ENCODE results near the gene POU2F3.
A peak's percentile ranks its signal among the peaks of the same experiment; 100 is the strongest.
"Not testable (repeated sequence)": the region's sequence is repeated elsewhere in the genome, so short reads cannot be mapped to it uniquely, and the experiment has no call there.

Gene POU2F3

DNA sequence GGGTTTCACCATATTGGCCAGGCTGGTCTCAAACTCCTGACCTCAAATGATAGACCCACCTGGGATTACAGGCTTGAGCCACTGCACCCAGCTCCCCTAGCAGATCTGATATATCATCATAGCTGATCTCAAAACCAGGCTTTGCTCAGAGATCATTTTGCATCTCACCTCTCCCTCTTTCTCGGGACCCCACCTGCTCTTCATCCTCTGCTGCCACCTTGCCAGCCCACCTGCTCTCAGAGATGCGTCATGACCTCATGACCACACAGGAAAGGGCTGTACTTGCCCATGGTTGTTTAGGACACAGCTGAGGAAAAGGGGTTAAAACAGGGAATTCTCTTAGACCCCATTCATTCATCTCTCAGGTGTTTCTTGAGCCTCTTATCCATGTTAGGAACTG, 27.4 kb downstream of the POU2F3 start:
- H3K9me3 ChIP-seq (ENCODE audit: control insufficient read depth, low read length): no peaks in the 10 kb centered on the region
- 92 to 93% methylated on average over 2 of the region's 2 CpGs for WGBS, 2 experiments (ENCODE audit: insufficient coverage in 2 of 2)
- H3K4me1 ChIP-seq (ENCODE audit: control insufficient read depth, insufficient read depth, low read length, poor library complexity, severe bottlenecking): no peaks in the 10 kb centered on the region
- H3K4me3 ChIP-seq (ENCODE audit: extremely low read depth, insufficient read depth, low read length, poor library complexity, severe bottlenecking): no peak overlapping the region
- H3K27ac ChIP-seq (ENCODE audit: low read depth, low read length, severe bottlenecking): no peak overlapping the region
- no peaks in the 10 kb centered on the region for H3K36me3 ChIP-seq (ENCODE audit: control insufficient read depth, insufficient read depth, low read length)

DNA sequence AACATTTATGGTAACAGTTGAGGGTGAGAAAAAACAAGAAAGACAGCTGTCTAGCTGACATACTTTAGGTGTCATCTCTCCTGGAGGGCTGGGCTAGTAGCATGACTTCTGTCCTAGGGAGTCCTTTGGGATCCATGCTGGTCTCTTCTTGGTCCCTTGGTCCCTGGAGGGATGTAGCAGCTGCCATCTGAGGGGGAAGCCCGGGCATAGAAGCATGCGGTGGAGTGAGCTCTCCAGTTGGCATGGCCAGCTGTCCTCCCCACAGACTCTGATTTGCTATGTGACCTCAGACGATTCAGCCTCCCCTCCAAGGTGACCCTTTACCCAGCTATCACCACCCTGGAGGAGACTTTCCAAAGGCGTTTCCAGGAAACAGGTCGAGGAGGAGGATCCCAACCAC, 28.7 kb downstream of the POU2F3 start:
- Histone ChIP-seq H3K36me3 (ENCODE audit: control insufficient read depth, insufficient read depth, low read length) (no peaks in the 10 kb centered on the region), H3K4me3 (ENCODE audit: extremely low read depth, insufficient read depth, low read length, poor library complexity, severe bottlenecking) (no peak overlapping the region), H3K4me1 (ENCODE audit: control insufficient read depth, insufficient read depth, low read length, poor library complexity, severe bottlenecking) (peaks cover 4% of the 10 kb centered on the region), H3K27ac (ENCODE audit: low read depth, low read length, severe bottlenecking) (no peak overlapping the region), H3K9me3 (ENCODE audit: control insufficient read depth, low read length) (no peaks in the 10 kb centered on the region)
- 83 to 93% methylated on average over 3 to 5 of the region's 5 CpGs for WGBS, 2 experiments (ENCODE audit: insufficient coverage in 2 of 2)

DNA sequence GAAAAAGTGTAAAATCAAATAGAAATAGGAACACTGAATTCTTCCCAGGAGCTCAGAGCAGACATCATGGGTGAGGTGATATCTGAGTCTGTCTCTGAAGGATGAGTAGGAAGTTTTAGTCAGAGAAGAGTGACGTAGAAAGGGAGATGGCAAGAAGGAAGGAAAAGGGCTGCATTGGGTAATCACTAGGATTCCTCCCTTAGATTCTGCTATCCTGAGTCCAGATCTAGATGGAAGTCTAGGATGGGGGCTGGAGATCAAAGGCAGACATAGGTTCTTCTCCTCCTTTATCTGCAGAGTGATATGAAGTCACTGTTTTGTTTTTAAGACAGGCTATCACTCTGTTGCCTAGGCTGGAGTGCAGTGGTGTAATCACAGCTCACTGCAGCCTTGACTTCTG, 30.4 kb downstream of the POU2F3 start:
- H3K27ac ChIP-seq (ENCODE audit: low read depth, low read length, severe bottlenecking): no peak overlapping the region
- H3K4me3 ChIP-seq (ENCODE audit: extremely low read depth, insufficient read depth, low read length, poor library complexity, severe bottlenecking): no peak overlapping the region
- H3K9me3 ChIP-seq (ENCODE audit: control insufficient read depth, low read length): no peaks in the 10 kb centered on the region
- WGBS, 2 experiments (ENCODE audit: insufficient coverage in 2 of 2): 78 to 86% methylated on average over 1 of the region's 1 CpG
- peaks cover 4% of the 10 kb centered on the region for H3K4me1 ChIP-seq (ENCODE audit: control insufficient read depth, insufficient read depth, low read length, poor library complexity, severe bottlenecking)
- no peaks in the 10 kb centered on the region for H3K36me3 ChIP-seq (ENCODE audit: control insufficient read depth, insufficient read depth, low read length)

DNA sequence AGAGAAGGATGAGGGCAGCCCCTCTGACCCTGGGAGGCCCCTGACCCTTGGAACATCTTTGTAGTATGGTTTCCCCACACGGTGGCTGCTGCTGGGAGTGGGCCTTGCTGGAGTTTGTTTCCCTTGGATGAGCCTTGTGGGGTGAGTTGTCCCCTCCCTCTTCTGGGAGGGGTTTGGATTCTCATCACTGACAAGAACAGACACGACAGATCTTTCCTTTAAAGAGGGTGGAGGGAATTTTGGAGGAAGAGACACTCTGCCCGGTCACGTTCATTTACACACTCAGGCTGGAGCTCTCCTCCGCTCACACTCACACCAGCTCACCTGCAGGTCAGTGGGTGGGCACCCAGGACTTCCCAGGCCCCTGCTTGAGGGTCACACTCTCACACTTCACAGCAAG, 31.7 kb downstream of the POU2F3 start:
- Histone ChIP-seq H3K36me3 (ENCODE audit: control insufficient read depth, insufficient read depth, low read length) (no peaks in the 10 kb centered on the region), H3K4me3 (ENCODE audit: extremely low read depth, insufficient read depth, low read length, poor library complexity, severe bottlenecking) (no peak overlapping the region), H3K27ac (ENCODE audit: low read depth, low read length, severe bottlenecking) (no peak overlapping the region), H3K4me1 (ENCODE audit: control insufficient read depth, insufficient read depth, low read length, poor library complexity, severe bottlenecking) (peaks cover 4% of the 10 kb centered on the region), H3K9me3 (ENCODE audit: control insufficient read depth, low read length) (no peaks in the 10 kb centered on the region)
- WGBS, 2 experiments (ENCODE audit: insufficient coverage in 2 of 2): 86% methylated on average over 1 to 4 of the region's 5 CpGs

DNA sequence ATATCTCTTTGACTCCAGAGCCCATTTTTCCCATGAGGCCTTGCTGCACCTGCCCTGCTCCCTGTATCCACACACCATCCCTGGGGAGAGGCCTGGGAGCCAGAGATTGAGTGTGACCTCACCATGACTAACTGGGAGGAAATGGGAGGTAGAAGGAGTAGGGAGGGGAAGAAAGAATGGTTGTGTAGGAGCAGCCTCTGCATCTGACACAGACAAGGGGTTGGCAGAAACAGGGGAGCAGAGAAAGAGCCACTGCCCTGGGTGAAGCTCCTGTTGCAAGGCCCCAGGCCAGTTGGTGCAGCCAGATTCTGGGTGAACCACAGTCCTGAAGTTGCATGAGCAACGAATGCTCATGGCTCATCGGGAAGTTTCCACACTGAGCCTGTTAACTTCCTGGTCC, 32.4 kb downstream of the POU2F3 start:
- H3K4me3 ChIP-seq (ENCODE audit: extremely low read depth, insufficient read depth, low read length, poor library complexity, severe bottlenecking): no peak overlapping the region
- H3K4me1 ChIP-seq (ENCODE audit: control insufficient read depth, insufficient read depth, low read length, poor library complexity, severe bottlenecking): peaks cover 4% of the 10 kb centered on the region
- H3K27ac ChIP-seq (ENCODE audit: low read depth, low read length, severe bottlenecking): no peak overlapping the region
- H3K36me3 ChIP-seq (ENCODE audit: control insufficient read depth, insufficient read depth, low read length): no peaks in the 10 kb centered on the region
- 94 to 100% methylated on average over 1 to 2 of the region's 2 CpGs for WGBS, 2 experiments (ENCODE audit: insufficient coverage in 2 of 2)
- H3K9me3 ChIP-seq (ENCODE audit: control insufficient read depth, low read length): no peaks in the 10 kb centered on the region

DNA sequence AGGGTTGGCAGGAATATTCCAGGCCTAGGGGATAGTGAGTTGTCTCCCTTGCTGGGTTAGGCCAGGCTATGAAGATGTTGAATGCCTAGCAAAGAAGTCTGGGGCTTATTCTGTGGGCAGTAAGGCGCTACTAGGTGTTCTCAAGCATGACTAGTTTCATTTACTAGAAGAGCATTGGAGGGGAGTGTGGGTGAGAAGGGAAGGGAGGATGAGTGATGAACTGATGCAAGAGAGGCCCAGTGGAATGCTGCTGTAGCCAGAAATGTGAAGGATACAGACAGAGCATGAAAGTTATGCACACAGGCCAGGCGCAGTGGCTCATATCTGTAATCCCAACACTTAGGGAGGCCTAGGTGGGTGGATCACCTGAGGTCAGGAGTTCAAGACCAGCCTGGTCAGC, 33.5 kb downstream of the POU2F3 start:
- Histone ChIP-seq H3K9me3 (ENCODE audit: control insufficient read depth, low read length) (no peaks in the 10 kb centered on the region), H3K4me3 (ENCODE audit: extremely low read depth, insufficient read depth, low read length, poor library complexity, severe bottlenecking) (no peak overlapping the region), H3K27ac (ENCODE audit: low read depth, low read length, severe bottlenecking) (no peak overlapping the region), H3K36me3 (ENCODE audit: control insufficient read depth, insufficient read depth, low read length) (no peaks in the 10 kb centered on the region), H3K4me1 (ENCODE audit: control insufficient read depth, insufficient read depth, low read length, poor library complexity, severe bottlenecking) (peaks cover 4% of the 10 kb centered on the region)
- whole genome bisulfite sequencing, 2 experiments (ENCODE audit: insufficient coverage in 2 of 2): 86 to 100% methylated on average over 2 of the region's 2 CpGs

DNA sequence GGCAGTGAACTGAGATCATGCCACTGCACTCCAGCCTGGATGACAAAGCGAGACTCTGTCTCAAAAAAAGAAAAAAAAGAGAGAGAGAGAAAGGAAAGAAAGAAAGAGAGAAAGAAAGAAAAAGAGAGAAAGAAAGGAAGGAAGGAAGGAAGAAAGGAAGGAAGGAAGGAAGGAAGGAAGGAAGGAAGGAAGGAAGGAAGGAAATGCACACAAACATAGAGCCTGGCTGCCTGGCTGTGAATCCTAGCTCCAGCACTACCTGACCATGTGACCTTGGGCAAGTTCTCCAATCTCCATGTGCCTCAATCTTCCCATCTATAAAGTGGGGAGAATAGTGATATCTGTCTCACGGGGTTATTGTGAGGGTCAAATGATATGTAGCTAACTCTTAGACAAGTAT, 34.0 kb downstream of the POU2F3 start:
- no CpG with 5 or more reads among the region's 2 CpGs for WGBS, 2 experiments (ENCODE audit: insufficient coverage in 2 of 2)

DNA sequence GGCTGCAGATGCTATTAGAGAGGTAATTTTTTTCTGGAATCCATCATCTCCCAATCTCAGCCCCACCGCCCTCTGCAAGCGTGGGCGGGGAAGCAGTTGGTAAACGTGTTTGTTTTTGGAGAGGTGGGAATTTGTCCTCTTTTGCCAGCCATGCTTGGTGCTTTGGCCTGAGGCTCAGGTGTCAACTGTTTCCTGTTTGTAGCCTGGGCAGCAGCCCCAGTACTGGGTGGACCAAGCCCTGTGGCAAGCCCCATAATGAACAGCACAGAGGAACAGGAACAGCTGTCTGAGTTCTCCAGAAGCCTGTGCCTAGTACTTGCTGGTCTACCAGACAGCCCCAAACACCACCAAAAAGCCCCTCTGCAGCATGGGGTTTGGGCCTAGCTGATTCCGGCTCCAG, 39.6 kb downstream of the POU2F3 start:
- no peak overlapping the region for H3K4me3 ChIP-seq (ENCODE audit: extremely low read depth, insufficient read depth, low read length, poor library complexity, severe bottlenecking)
- no peaks in the 10 kb centered on the region for H3K36me3 ChIP-seq (ENCODE audit: control insufficient read depth, insufficient read depth, low read length)
- peaks cover 17% of the 10 kb centered on the region for H3K4me1 ChIP-seq (ENCODE audit: control insufficient read depth, insufficient read depth, low read length, poor library complexity, severe bottlenecking)
- 60 to 96% methylated on average over 2 to 4 of the region's 5 CpGs for WGBS, 2 experiments (ENCODE audit: insufficient coverage in 2 of 2)
- H3K27ac ChIP-seq (ENCODE audit: low read depth, low read length, severe bottlenecking): no peak overlapping the region
- H3K9me3 ChIP-seq (ENCODE audit: control insufficient read depth, low read length): no peaks in the 10 kb centered on the region

More for the DNA sequence above, 34.0 kb downstream of the POU2F3 start:
- not testable (repeated sequence) for H3K36me3 ChIP-seq (ENCODE audit: control insufficient read depth, insufficient read depth, low read length); H3K27ac ChIP-seq (ENCODE audit: low read depth, low read length, severe bottlenecking); H3K4me1 ChIP-seq (ENCODE audit: control insufficient read depth, insufficient read depth, low read length, poor library complexity, severe bottlenecking); H3K4me3 ChIP-seq (ENCODE audit: extremely low read depth, insufficient read depth, low read length, poor library complexity, severe bottlenecking); H3K9me3 ChIP-seq (ENCODE audit: control insufficient read depth, low read length)

DNA sequence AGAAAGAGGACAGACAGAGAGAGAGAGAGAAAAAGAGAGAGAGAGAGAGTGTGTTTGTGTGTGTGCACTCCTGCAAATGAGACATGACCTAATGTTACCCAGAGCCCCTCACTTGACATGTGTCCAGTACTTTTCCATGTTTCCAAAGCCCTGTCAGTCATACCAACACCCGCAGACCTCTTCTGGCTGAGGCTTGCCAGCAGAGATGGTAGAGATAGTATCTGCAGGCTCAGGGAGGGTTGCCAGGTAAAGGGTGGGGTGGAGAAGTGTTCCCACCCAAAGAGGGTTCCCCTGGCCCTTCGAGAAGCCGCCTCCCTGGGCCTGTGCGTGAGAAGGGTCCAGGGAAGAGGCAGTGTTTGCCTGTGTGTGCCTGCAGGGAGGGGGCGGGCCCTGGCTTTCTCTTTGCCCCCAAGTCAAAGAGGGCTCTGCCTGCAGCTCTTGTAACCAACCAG, 40.7 kb downstream of the POU2F3 start:
- Histone ChIP-seq H3K4me1 (ENCODE audit: control insufficient read depth, insufficient read depth, low read length, poor library complexity, severe bottlenecking) (peaks cover 17% of the 10 kb centered on the region), H3K36me3 (ENCODE audit: control insufficient read depth, insufficient read depth, low read length) (no peaks in the 10 kb centered on the region), H3K27ac (ENCODE audit: low read depth, low read length, severe bottlenecking) (peak overlapping the region; percentile 48), H3K9me3 (ENCODE audit: control insufficient read depth, low read length) (no peaks in the 10 kb centered on the region), H3K4me3 (ENCODE audit: extremely low read depth, insufficient read depth, low read length, poor library complexity, severe bottlenecking) (no peak overlapping the region)
- WGBS, 2 experiments (ENCODE audit: insufficient coverage in 2 of 2): 77 to 92% methylated on average over 3 to 4 of the region's 5 CpGs

DNA sequence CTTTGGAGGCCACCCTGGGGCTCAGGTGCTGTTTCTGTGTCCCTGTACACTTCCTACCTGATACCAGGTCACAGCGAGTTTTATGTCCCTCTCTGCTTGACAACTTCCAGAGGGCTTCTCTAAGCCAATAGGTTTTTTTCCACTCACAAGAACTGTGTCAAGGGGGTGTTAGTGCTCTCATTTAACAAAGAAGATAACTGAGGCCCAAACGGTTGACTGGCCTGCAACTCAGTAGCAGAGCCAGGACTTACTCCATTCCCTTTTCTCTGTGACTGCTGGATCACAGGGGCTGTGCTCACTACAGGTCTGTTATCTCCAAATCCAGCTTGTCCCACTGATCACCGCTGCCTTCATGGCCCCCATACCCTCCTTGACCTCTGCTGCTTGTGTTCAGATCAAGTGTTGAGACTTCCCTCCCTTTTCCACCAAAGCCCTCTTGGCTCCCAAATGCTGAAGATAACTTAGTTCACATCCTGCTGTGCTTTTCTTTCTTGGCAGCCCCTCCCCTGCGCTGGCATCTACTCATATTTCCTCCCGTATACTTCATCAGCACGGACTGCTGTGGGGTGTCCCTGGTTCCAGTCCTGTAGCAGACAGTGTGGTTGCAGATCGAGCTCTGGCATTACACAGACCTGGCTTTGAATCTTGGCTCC, 41.3 kb downstream of the POU2F3 start:
- peaks cover 17% of the 10 kb centered on the region for H3K4me1 ChIP-seq (ENCODE audit: control insufficient read depth, insufficient read depth, low read length, poor library complexity, severe bottlenecking)
- no peaks in the 10 kb centered on the region for H3K36me3 ChIP-seq (ENCODE audit: control insufficient read depth, insufficient read depth, low read length)
- H3K27ac ChIP-seq (ENCODE audit: low read depth, low read length, severe bottlenecking): peak overlapping the region; percentile 48
- H3K9me3 ChIP-seq (ENCODE audit: control insufficient read depth, low read length): no peaks in the 10 kb centered on the region
- H3K4me3 ChIP-seq (ENCODE audit: extremely low read depth, insufficient read depth, low read length, poor library complexity, severe bottlenecking): no peak overlapping the region
- 61 to 64% methylated on average over 6 of the region's 7 CpGs for WGBS, 2 experiments (ENCODE audit: insufficient coverage in 2 of 2)

DNA sequence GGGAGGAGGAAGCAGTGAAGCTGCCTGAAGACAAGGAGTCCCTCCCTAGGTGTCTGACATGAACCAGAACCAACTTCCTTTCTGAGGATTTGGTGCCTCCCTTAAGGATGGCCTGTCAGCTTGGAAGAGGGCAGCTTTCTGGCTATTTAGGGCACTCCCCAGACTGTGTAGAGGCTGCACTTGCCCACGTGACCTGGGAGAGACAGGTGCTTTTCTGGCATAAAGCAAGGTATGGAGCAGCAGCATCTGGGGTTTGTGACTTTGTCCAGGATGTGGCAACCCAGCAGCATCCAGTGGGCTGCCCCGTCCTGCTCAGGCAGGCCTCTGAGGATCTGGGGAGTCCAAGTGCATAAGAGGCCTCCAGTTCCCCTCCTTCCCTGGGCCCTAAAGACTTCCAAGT, 43.2 kb downstream of the POU2F3 start:
- Histone ChIP-seq H3K4me1 (ENCODE audit: control insufficient read depth, insufficient read depth, low read length, poor library complexity, severe bottlenecking) (peaks cover 17% of the 10 kb centered on the region), H3K36me3 (ENCODE audit: control insufficient read depth, insufficient read depth, low read length) (no peaks in the 10 kb centered on the region), H3K27ac (ENCODE audit: low read depth, low read length, severe bottlenecking) (no peak overlapping the region), H3K9me3 (ENCODE audit: control insufficient read depth, low read length) (no peaks in the 10 kb centered on the region), H3K4me3 (ENCODE audit: extremely low read depth, insufficient read depth, low read length, poor library complexity, severe bottlenecking) (no peak overlapping the region)
- 90 to 100% methylated on average over 2 of the region's 2 CpGs for WGBS, 2 experiments (ENCODE audit: insufficient coverage in 2 of 2)
